ENCODE results near the gene ACOT9.

ACOT9 gene

DNA sequence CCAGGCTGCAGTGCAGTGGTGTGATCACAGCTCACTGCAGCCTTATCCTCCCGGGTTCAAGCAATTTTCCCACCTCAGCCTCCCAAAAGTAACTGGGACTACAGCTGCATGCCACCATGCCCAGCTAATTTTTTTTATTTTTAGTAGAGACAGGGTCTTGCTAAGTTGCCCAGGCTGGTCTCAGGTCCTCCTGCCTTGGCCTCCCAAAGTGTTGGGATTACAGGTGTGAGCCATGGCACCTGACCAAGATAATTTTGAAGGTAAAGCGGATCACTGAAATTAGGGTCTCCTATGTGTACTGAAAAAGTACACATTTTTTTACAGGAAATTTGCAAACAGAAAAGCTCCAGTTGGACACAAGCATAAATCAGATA lies 44.7 kb upstream of the ACOT9 start:
- no peak for TF ChIP-seq CTCF (IDR thresholded peaks at IDR 0.05; ENCODE audit: insufficient read depth, low read length, poor library complexity, severe bottlenecking)
- H3K27me3 ChIP-seq (replicated peaks; ENCODE audit: control insufficient read depth, insufficient read depth, low read length), result no peaks in the 10 kb centered on the region
- no peak overlapping the region for H3K4me3 ChIP-seq (replicated peaks; ENCODE audit: low read depth, low read length)
- DNase-seq (ENCODE audit: extremely low read depth, insufficient read length), result no peak
- no peaks in the 10 kb centered on the region for H3K36me3 ChIP-seq (ENCODE audit: control insufficient read depth, insufficient read depth, low read length)

DNA sequence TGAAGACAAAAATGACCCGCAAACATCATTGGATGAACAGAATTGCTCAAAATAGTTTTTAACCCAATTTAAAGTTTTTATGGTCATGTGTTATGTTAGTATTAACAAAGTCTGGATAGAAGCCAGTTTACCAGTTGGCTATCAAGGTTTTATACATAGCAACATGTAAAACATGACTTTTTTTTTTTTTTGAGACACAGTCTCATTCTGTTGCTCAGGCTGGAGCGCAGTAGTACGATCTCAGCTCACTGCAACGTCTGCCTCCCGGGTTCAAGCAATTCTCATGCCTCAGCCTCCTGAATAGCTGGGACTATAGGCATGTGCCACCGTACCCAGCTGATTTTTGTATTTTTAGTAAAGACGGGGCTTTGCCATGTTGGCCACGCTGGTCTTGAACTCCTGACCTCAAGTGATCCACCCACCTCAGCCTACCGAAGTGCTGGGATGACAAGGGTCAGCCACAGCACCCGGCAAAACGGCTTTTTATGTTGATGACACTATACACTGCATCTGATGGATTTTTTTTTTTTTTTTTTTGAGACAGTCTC lies 43.3 kb upstream of the ACOT9 start:
- no peak for DNase-seq (ENCODE audit: extremely low read depth, insufficient read length)
- Histone ChIP-seq H3K27me3 (replicated peaks; ENCODE audit: control insufficient read depth, insufficient read depth, low read length) (no peaks in the 10 kb centered on the region), H3K4me3 (replicated peaks; ENCODE audit: low read depth, low read length) (no peak overlapping the region), H3K36me3 (ENCODE audit: control insufficient read depth, insufficient read depth, low read length) (no peaks in the 10 kb centered on the region)
- no peak for TF ChIP-seq CTCF (IDR thresholded peaks at IDR 0.05; ENCODE audit: insufficient read depth, low read length, poor library complexity, severe bottlenecking)

GRCh38 chrX:23785580-23785979 lies 42.5 kb upstream of the ACOT9 start:
- H3K27me3 ChIP-seq (replicated peaks; ENCODE audit: control insufficient read depth, insufficient read depth, low read length), result no peaks in the 10 kb centered on the region
- H3K36me3 ChIP-seq (ENCODE audit: control insufficient read depth, insufficient read depth, low read length), result no peaks in the 10 kb centered on the region
- DNase-seq (ENCODE audit: extremely low read depth, insufficient read length), result no peak
- no peak for TF ChIP-seq CTCF (IDR thresholded peaks at IDR 0.05; ENCODE audit: insufficient read depth, low read length, poor library complexity, severe bottlenecking)
- H3K4me3 ChIP-seq (replicated peaks; ENCODE audit: low read depth, low read length), result no peak overlapping the region

GRCh38 chrX:23784470-23785331 lies 41.6 kb upstream of the ACOT9 start:
- Histone ChIP-seq H3K4me3 (replicated peaks; ENCODE audit: low read depth, low read length) (peak overlapping the region; percentile 71), H3K36me3 (ENCODE audit: control insufficient read depth, insufficient read depth, low read length) (no peaks in the 10 kb centered on the region), H3K27me3 (replicated peaks; ENCODE audit: control insufficient read depth, insufficient read depth, low read length) (no peaks in the 10 kb centered on the region)
- TF ChIP-seq CTCF (IDR thresholded peaks at IDR 0.05; ENCODE audit: insufficient read depth, low read length, poor library complexity, severe bottlenecking), result no peak
- no peak for DNase-seq (ENCODE audit: extremely low read depth, insufficient read length)

DNA sequence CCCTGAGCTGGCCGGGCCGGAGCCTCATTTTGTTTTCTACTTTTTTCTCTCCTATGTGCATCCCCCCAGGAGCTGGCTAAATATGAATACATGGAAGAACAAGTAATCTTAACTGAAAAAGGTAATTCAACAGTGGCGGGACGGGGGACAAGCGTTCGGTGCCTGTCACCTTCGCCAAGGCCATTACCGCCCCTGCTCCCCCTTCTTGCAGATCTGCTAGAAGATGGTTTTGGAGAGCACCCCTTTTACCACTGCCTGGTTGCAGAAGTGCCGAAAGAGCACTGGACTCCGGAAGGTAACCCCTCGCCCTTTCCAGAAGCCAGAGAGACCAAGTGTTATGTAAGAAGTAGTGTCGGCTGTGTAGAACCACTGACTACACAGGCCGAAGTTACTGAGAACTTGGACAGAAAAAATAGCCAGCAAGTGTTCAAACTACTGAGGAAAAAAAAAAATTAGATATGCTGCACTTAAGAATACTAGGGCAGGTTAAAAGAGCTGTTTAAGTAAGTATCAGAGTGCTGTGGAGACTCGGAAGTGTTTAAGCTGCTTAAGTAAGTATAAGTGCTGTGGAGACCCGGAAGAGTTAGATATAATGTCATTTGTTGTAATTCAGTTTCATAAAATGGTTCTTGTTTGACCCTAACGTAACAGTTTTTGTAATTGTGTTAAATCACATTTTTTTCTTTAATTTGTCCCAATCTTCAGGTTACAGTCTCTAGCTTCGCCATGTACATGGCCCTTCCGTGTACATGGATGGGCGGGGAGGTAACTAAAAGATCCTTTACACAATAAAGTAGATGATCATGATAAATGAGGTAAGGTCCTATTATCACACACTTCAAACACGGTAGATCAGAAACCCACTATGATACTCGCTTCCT lies 40.8 kb upstream of the ACOT9 start:
- no peaks in the 10 kb centered on the region for H3K36me3 ChIP-seq (ENCODE audit: control insufficient read depth, insufficient read depth, low read length)
- TF ChIP-seq CTCF (IDR thresholded peaks at IDR 0.05; ENCODE audit: insufficient read depth, low read length, poor library complexity, severe bottlenecking), result no peak
- DNase-seq (ENCODE audit: extremely low read depth, insufficient read length), result peak; percentile 25
- no peaks in the 10 kb centered on the region for H3K27me3 ChIP-seq (replicated peaks; ENCODE audit: control insufficient read depth, insufficient read depth, low read length)
- peak overlapping the region; percentile 71 for H3K4me3 ChIP-seq (replicated peaks; ENCODE audit: low read depth, low read length)
